AG10803 (cell line): ENCODE data around the gene NARF.
"Not testable (repeated sequence)": the region's sequence is repeated elsewhere in the genome, so short reads cannot be mapped to it uniquely, and the experiment has no call there.

Experiments used
- DNase-seq: peaks from one replicate; pipeline ENCODE4 v3.0.0; 2010; ENCODE audit warnings: low read depth
- H3K4me3 ChIP-seq: 2 replicates; pipeline ENCODE4 v1.5.1; 2011; ENCODE audit warnings: mild to moderate bottlenecking, low read length, control low read depth
- CTCF ChIP-seq: conservative IDR thresholded peaks from 2 replicates; pipeline ENCODE4 v1.5.1; 2011; ENCODE audit warnings: mild to moderate bottlenecking, low read length, control low read depth, inconsistent platforms

Gene NARF

DNA sequence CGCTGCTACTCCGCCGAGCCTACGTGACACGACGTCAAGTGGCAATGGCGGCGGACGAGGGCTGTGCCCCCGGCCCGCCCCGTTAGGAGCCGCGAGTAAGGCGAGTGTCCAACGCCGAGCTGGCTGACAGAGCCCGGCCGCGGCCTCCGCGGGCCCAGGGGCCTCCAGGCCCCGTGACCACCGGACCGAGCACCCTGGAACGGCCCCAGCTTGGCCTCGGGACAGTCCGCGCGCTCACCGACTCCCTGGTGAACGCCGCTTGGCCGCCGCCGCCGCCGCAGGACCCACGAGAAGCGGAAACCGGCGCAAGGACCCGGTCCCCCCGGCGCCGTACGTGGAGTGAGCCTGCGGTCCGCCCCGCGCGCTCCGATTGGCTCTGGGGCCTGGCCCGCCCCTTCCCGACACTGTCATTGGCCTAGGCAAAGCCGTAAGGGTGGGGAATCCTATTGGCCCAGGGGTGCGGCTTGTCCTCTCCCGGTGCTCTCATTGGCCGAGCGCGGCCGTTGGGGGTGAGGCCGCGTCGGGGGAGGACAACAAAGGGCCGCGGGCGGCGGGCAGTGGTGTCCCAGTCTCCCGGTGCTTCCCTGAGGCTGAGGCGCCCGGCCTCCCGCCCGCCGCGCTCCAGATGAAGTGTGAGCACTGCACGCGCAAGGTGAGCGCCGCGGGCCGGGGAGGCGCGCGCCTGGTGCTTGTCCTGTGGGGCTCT lies at the start of gene NARF:
Gene NARF (plus strand): TSS at position 563 of the 706 bp plus-strand sequence. CDS start 63 bp downstream, at position 626.
- H3K4me3 ChIP-seq, result peak within 1 kb of the TSS; percentile 86
- no peak for TF ChIP-seq CTCF
- peak; percentile 99 for DNase-seq

DNA sequence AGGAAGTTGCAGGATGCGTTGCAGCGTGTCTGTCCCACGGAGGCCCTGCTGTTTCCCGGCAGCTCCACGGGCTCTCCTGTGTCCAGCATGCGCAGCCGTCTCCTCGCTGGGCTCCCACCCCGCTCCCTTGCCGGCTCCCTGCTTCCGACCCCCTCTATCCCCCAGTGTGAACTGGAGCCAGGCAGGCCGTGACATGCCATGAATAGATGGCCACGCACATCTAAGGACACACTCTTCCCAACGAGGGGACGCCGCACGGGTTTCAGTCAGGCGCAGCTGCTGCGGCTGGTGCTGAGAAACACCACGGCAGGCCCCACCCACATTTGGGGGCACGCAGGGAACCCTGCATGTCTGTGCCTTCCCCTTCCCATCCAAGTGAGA lies 49.6 kb upstream of the NARF start:
- H3K4me3 ChIP-seq, result no peak overlapping the region
- TF ChIP-seq CTCF, result no peak
- DNase-seq, result no peak

DNA sequence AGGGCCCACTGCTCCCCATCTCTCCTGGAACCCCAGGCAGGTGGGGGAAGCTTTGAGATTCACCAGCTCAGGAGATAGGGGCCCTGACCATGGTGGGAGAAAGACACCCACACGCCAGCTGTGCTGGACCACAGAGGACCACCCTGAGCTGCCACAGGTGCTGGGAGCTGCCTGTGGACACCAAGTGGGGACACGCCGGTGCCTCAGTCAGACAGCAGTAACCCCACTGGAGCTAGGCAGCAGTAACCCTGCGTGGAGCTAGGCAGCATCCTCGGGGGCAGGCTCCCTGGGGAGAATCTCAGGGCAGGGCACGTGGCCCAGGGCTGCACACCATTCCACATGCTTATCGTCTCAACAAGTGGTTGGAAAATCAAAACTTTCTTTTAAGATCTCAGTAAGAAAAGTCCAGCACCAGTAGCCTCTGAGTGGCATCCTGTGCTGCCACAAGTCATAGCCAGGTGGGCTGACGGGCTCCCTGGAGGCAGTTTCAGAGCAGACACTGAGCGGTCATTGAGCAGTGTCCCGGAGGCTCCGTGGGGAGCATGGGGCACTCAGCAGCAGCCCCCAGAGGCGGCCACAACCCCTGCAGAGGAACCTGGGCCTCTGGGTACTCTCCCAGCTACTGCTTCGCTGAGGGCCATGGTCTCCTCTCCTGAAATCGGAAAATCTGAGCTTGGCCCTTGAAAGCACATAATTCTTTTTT lies 48.4 kb upstream of the NARF start:
- no peak for DNase-seq
- no peak overlapping the region for H3K4me3 ChIP-seq
- TF ChIP-seq CTCF, result no peak

GRCh38 chr17:82411396-82412053 lies 47.0 kb upstream of the NARF start:
- no peak for DNase-seq
- no peak overlapping the region for H3K4me3 ChIP-seq
- no peak for TF ChIP-seq CTCF

GRCh38 chr17:82412081-82412480 lies 46.5 kb upstream of the NARF start:
- H3K4me3 ChIP-seq, DNase-seq: not testable (repeated sequence)

DNA sequence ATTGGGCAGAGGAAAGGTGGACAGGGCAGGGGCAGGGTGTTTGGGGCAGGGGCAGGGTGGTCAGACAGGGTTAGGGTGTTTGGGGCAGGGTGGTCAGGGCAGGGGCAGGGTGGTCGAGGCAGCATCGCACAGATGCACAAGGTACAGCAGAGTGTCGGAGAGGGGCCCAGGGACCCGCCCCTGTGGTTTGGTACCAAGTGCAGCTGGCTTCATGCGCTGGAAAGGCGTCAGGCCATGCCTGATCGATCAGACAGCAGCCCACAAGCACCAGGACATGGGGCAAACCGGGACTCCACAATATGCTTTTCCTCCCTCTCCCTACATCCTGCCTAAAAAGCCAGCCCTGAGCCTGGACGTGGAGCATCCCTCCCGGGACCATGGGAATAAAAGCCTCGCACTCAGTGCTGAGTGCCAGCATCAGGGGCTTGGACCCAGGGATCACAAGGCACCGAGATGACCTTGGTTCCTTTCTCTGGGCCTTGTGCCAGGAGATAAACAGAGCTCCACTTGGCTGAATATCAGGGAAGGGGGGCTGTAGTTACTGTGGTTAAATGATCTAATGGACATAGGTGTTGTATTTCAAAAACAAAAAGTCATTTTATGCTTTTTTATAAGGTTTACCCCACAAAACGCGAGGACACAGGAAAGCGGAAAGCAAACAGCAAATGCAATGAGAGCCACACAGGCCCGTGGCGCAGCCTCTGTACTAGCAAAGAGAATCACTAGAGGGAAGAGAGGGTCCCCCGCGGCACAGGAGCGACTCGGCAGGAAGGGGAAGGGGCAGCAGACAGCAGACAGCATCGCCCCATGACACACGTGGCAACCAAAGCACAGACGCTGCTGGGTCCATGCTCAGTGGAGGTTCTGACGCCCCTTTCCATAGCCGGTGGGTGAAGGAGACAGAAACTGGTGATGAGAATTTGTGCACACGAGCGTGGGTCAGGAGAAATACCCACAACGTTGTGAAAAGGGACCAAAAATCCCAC lies 45.7 kb upstream of the NARF start:
- no peak for DNase-seq
- no peak overlapping the region for H3K4me3 ChIP-seq
- TF ChIP-seq CTCF, result no peak
